Measurements from ENCODE around the gene TSKS. TPM values are rescaled to one million over a fixed set of nuclear protein-coding genes. Genes with fewer than 3 reads are reported as not detected.
A peak's percentile ranks its signal among the peaks of the same experiment; 100 is the strongest.

The TSKS gene
- total RNA-seq, 4 donors from 2014 or later: 0.57 TPM; not detected in 3

DNA sequence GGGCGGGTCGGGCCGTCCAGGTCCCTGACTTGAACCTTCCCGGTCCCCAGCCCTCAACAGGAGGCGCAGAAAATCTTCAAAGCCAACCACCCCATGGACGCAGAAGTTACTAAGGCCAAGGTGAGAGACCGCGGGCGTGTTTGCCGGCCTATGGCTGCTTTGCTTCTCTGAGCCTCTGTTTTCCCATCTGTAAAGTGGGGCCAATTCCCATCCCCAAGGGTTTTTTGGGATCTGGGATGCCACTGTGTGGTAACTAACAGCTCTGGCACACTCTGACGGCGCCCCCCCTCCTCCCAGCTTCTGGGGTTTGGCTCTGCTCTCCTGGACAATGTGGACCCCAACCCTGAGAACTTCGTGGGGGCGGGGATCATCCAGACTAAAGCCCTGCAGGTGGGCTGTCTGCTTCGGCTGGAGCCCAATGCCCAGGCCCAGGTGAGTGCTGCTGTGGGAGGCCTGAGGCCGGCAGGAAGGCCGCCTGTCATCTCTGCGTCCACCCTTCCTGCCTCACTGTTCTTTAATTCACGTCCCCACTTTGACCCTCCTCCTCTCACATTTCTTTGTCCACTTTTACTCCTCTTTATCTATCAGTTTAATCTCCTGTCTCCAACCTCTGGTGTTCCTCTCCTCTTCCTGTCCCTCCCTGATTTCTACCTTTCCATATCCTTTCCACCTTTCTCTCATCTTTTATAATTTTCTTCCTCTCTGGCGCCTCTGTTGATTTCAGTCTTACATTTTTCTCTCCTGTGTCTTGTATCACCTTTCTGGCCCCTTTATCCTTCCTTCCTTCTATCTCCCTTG is 42.9 kb upstream of the TSKS start:
- Histone ChIP-seq H3K27ac (replicated peaks in 1 of 4) (no peak overlapping the region), H3K27me3 (no peaks in the 10 kb centered on the region), H3K9me3 (no peaks in the 10 kb centered on the region), H3K4me3 (no peak overlapping the region), H3K4me1 (peaks cover 27 to 55% (median 45%) of the 10 kb centered on the region in 4 donors), H3K36me3 (peaks cover 20 to 65% (median 62%) of the 10 kb centered on the region in 4 donors)
- WGBS: 87% methylated on average over 14 of the region's 20 CpGs
- DNase-seq (ENCODE audit: extremely low spot score): no peak
- intact Hi-C loops (cut with DNase I): no loop called here
- no peak for TF ChIP-seq POLR2A (IDR thresholded peaks at IDR 0.05; ENCODE audit: low read depth)
- no peak for TF ChIP-seq EP300 (IDR thresholded peaks at IDR 0.05)
- TF ChIP-seq POLR2AphosphoS5 (IDR thresholded peaks at IDR 0.05): no peak
- TF ChIP-seq, protein P1, sequence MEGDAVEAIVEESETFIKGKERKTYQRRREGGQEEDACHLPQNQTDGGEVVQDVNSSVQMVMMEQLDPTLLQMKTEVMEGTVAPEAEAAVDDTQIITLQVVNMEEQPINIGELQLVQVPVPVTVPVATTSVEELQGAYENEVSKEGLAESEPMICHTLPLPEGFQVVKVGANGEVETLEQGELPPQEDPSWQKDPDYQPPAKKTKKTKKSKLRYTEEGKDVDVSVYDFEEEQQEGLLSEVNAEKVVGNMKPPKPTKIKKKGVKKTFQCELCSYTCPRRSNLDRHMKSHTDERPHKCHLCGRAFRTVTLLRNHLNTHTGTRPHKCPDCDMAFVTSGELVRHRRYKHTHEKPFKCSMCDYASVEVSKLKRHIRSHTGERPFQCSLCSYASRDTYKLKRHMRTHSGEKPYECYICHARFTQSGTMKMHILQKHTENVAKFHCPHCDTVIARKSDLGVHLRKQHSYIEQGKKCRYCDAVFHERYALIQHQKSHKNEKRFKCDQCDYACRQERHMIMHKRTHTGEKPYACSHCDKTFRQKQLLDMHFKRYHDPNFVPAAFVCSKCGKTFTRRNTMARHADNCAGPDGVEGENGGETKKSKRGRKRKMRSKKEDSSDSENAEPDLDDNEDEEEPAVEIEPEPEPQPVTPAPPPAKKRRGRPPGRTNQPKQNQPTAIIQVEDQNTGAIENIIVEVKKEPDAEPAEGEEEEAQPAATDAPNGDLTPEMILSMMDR (IDR thresholded peaks at IDR 0.05): no peak

DNA sequence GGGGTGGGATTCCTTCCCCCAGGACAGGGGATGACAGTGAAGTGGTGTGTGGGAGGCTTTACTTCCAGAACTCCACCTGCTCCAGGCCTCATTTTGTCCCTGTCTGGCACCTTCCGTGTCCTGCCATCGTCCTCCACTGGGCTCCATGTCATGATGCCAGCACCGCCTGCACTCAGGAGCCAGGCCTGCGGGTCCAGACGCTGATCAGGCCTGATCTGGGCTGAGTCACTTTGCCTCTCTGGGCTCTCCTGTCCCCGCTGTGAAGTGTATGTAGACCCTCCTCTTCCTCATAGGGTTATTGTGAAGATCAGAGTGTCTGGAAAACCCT is 40.4 kb upstream of the TSKS start:
- intact Hi-C loops (cut with DNase I): loop anchor here (5.0 kb wide), 1 partner anchor 36 kb away; the partner anchor contains the start of gene AP2A1
- peaks cover 36 to 90% (median 88%) of the 10 kb centered on the region in 4 donors for H3K36me3 ChIP-seq

DNA sequence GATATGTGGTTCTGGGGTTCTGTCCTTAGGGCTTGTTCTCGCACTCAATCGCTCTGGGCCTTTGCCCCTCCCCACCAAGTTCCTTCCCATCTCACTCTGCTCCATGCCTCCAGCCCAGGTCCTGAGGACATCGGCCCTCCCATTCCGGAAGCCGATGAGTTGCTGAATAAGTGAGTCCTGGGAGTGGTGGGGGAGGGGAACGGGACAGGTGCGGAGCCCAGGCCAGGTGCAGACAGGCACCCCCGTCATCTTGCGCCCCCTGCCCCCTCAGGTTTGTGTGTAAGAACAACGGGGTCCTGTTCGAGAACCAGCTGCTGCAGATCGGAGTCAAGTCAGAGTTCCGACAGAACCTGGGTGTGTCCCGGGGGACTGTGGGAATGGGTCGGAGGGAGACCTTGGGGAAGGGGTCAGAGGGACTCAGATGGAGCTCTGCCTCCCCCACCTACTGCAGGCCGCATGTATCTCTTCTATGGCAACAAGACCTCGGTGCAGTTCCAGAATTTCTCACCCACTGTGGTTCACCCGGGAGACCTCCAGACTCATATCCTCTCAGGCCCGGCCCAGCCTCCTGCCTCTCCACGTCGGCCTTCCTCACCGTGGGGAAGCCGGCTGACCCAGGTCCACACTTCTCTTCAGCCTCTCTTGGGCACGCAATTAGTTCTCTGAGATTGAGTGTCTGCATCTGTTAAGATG is 39.9 kb upstream of the TSKS start:
- intact Hi-C loops (cut with DNase I): loop anchor here (5.0 kb wide), 1 partner anchor 36 kb away; the partner anchor contains the start of gene AP2A1
- Histone ChIP-seq H3K27me3 (no peaks in the 10 kb centered on the region), H3K9me3 (no peaks in the 10 kb centered on the region), H3K27ac (replicated peaks in 1 of 4) (peak overlapping the region; percentile 61 to 76 (median 70)), H3K4me3 (peak overlapping the region; percentile 43 to 58 (median 52)), H3K36me3 (peaks cover 40 to 95% (median 93%) of the 10 kb centered on the region in 4 donors), H3K4me1 (peaks cover 13 to 33% (median 24%) of the 10 kb centered on the region in 4 donors)
- no peak for DNase-seq (ENCODE audit: extremely low spot score)
- TF ChIP-seq POLR2A (IDR thresholded peaks at IDR 0.05; ENCODE audit: low read depth): no peak
- no peak for TF ChIP-seq POLR2AphosphoS5 (IDR thresholded peaks at IDR 0.05)
- no peak for TF ChIP-seq EP300 (IDR thresholded peaks at IDR 0.05)
- TF ChIP-seq, protein P1 (IDR thresholded peaks at IDR 0.05): no peak
- WGBS: 78% methylated on average over 23 of the region's 24 CpGs

More for the DNA sequence above, 40.4 kb upstream of the TSKS start:
- no peak for DNase-seq (ENCODE audit: extremely low spot score)
- TF ChIP-seq EP300 (IDR thresholded peaks at IDR 0.05): no peak
- TF ChIP-seq POLR2AphosphoS5 (IDR thresholded peaks at IDR 0.05): no peak
- TF ChIP-seq, protein P1 (IDR thresholded peaks at IDR 0.05): no peak
- TF ChIP-seq POLR2A (IDR thresholded peaks at IDR 0.05; ENCODE audit: low read depth): no peak
- Histone ChIP-seq H3K4me3 (no peak overlapping the region), H3K27ac (replicated peaks in 1 of 4) (no peak overlapping the region), H3K4me1 (peaks cover 16 to 38% (median 29%) of the 10 kb centered on the region in 4 donors), H3K9me3 (no peaks in the 10 kb centered on the region), H3K27me3 (no peaks in the 10 kb centered on the region)
- 96% methylated on average over 6 of the region's 6 CpGs for WGBS

DNA sequence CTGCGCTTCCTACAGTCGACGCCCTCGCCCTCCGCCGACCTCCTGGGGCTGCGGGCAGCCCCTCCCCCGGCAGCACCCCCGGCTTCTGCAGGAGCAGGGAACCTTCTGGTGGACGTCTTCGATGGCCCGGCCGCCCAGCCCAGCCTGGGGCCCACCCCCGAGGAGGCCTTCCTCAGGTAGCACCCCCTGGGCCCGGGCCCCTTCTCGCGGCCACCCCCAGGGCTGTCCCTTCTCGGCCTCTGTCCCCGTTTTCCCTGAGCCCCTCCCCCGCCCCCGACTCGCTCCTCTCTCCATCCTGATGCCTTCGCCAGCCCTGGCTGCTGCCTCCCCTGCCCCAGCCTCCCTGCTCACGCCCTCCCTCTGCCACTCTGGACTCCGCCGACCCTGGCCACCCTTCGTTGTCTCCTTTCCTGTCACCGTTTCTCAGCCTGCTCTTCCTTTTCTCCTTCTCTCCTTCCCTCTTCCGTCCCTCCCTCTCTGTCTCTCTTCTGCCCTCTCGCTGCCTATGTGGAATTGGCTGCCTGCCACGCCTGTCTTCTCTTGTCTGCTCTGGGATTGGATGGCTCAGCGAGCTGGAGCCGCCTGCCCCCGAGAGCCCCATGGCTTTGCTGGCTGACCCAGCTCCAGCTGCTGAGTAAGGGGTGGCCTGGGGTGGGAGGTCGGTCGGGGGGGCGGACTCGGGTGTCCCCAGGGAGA is 39.0 kb upstream of the TSKS start:
- WGBS: 44% methylated on average over 21 of the region's 38 CpGs
- H3K36me3 ChIP-seq: peaks cover 49 to 97% (median 94%) of the 10 kb centered on the region in 4 donors
- H3K27ac ChIP-seq (replicated peaks in 1 of 4): peak overlapping the region; percentile 61 to 76 (median 70)
- no peaks in the 10 kb centered on the region for H3K9me3 ChIP-seq
- peak overlapping the region; percentile 43 to 58 (median 52) for H3K4me3 ChIP-seq
- intact Hi-C loops (cut with DNase I): loop anchor here (5.0 kb wide), 1 partner anchor 35 kb away; the partner anchor contains the start of gene AP2A1
- no peak for TF ChIP-seq EP300 (IDR thresholded peaks at IDR 0.05)
- TF ChIP-seq, protein P1 (IDR thresholded peaks at IDR 0.05): peak; percentile 35 to 58 (median 44)
- TF ChIP-seq POLR2AphosphoS5 (IDR thresholded peaks at IDR 0.05): peak; percentile 56 to 58
- H3K4me1 ChIP-seq: peaks cover 13 to 32% (median 22%) of the 10 kb centered on the region in 4 donors
- no peaks in the 10 kb centered on the region for H3K27me3 ChIP-seq
- peak; percentile 96 for DNase-seq (ENCODE audit: extremely low spot score)
